Spleen (tissue), 11 donors: ENCODE data around the gene PRSS56. TPM values are rescaled to one million over a fixed set of nuclear protein-coding genes. Genes with fewer than 3 reads are reported as not detected.

Experiments used
- DNase-seq: peaks from one replicate; pipeline ENCODE4 v3.0.0-alpha.2; 2020
- H3K27ac ChIP-seq, 8 donors: fragments of 200-600 bp; sonication (generic) in 7 of 8; 1 replicate in 4 of 8; 2 replicates in 4 of 8; pipeline versions ENCODE4 v1.5.0 to v1.8.0; 2016 to 2021; ENCODE audit warnings: inconsistent platforms in 4 of 8, mild to moderate bottlenecking in 4 of 8, moderate library complexity in 1 of 8
- H3K27me3 ChIP-seq, 7 donors: fragments of 200-600 bp; sonication (generic) in 6 of 7; replicated peaks in 1 of 7; 1 replicate in 4 of 7; 2 replicates in 3 of 7; pipeline versions ENCODE4 v1.5.0 to v1.8.0; 2016 to 2021; ENCODE audit warnings: inconsistent platforms in 3 of 7, mild to moderate bottlenecking in 1 of 7
- H3K36me3 ChIP-seq, 6 donors: fragments of 200-600 bp; sonication (generic) in 5 of 6; 1 replicate in 4 of 6; 2 replicates in 2 of 6; pipeline versions ENCODE4 v1.5.0 to v1.8.0; 2016 to 2021; ENCODE audit warnings: inconsistent platforms in 2 of 6
- H3K4me1 ChIP-seq, 6 donors: fragments of 200-600 bp; sonication (generic) in 5 of 6; 1 replicate in 3 of 6; 2 replicates in 3 of 6; pipeline versions ENCODE4 v1.5.0 to v1.8.0; 2016 to 2021; ENCODE audit warnings: inconsistent platforms in 3 of 6
- H3K4me3 ChIP-seq, 8 donors: fragments of 200-600 bp; sonication (generic) in 7 of 8; 1 replicate in 4 of 8; 2 replicates in 4 of 8; pipeline versions ENCODE4 v1.5.0 to v1.8.0; 2016 to 2021; ENCODE audit warnings: inconsistent platforms in 4 of 8, mild to moderate bottlenecking in 4 of 8, moderate library complexity in 2 of 8
- H3K9me3 ChIP-seq, 8 donors: fragments of 200-600 bp; sonication (generic) in 7 of 8; 1 replicate in 4 of 8; 2 replicates in 4 of 8; pipeline versions ENCODE4 v1.5.0 to v1.8.0; 2016 to 2021; ENCODE audit warnings: inconsistent platforms in 4 of 8
- POLR2A ChIP-seq, 3 donors: fragments of 450-650 bp; IDR thresholded peaks; one replicate each; pipeline ENCODE4 v1.5.1; 2017; ENCODE audit warnings: antibody characterized with exemption in 3 of 3, mild to moderate bottlenecking in 1 of 3
- POLR2AphosphoS5 ChIP-seq, 3 donors: sonication (generic); formaldehyde crosslinking; IDR thresholded peaks; one replicate each; pipeline ENCODE4 v1.5.1; 2017; ENCODE audit warnings: antibody characterized with exemption in 3 of 3
- WGBS, 5 donors: extraction: QIAGEN DNeasy Blood & Tissue Kit in 3 of 5; methylation state at CpG; one replicate each; pipeline versions ENCODE4 v1.1.5 to v1.1.7; 2013 to 2018; 5-methylcytosine and 5-hydroxymethylcytosine counted together
- intact Hi-C: fragments of 100-400 bp; cut with DNase I; formaldehyde crosslinking; loops from one replicate; pipeline ENCODE4 v1.15.0; 2023; ENCODE audit warnings: low total_unique reads
- polyA plus RNA-seq, 3 donors: library from polyadenylated mRNA; stranded (reverse); fragments of 200-250 nt; gene quantifications; one replicate each; pipeline ENCODE4 v1.2.1, GENCODE V29; 2013
- total RNA-seq, 7 donors: library from RNA; depleted of rRNA in 3 of 7; stranded (reverse); fragments of >200 nt in 3 of 7; fragmentation: NEBNext Ultra II Directional in 4 of 7; extraction: Animal tissue kit (Norgen Biotek cat#: 25700) in 4 of 7; gene quantifications; one replicate each; pipeline versions ENCODE4 v1.1.0 to v1.2.1, GENCODE V29; 2016 to 2021
- TF ChIP-seq, protein P1 (sequence below), 11 experiments: fragments of 200-600 bp in 7 of 11; fragments of 450-650 bp in 4 of 11; sonication (generic) in 4 of 11; IDR thresholded peaks in 8 of 11; conservative IDR thresholded peaks in 3 of 11; 1 replicate in 7 of 11; 2 replicates in 4 of 11; pipeline versions ENCODE4 v1.4.0 to v1.8.0; 2016 to 2021; ENCODE audit warnings: antibody characterized with exemption in 11 of 11, inconsistent platforms in 4 of 11, mild to moderate bottlenecking in 1 of 11
- donor health status: healthy with polysubstance abuse.
- donor health status: DM: no; HTN: no; CAD: no; lungs with moderate emphysema.
- donor health status: DM: no; HTN: no; CAD: no.
- donor health status: Bipolar disorder and iron deficiency.
- donor health status: healthy.
- donor health status: DM: no; HTN: no; CAD: no.
- donor health status: DM: yes; HTN: yes; CAD: no.

PRSS56 gene
- total and polyA plus RNA-seq, 10 donors = 0.04 to 0.13 TPM; not detected in 8

GRCh38 chr2:232512602-232513001 lies 7.6 kb upstream of the PRSS56 start:
- peaks cover 0 to 29% (median 0%) of the 10 kb centered on the region in 7 donors for H3K27me3 ChIP-seq
- DNase-seq = no peak
- no peaks in the 10 kb centered on the region for H3K9me3 ChIP-seq
- intact Hi-C loops = no loop called here
- no peaks in the 10 kb centered on the region for H3K4me1 ChIP-seq
- TF ChIP-seq POLR2A (IDR thresholded peaks at IDR 0.05) (no peak), POLR2AphosphoS5 (IDR thresholded peaks at IDR 0.05) (no peak)
- TF ChIP-seq, protein P1, sequence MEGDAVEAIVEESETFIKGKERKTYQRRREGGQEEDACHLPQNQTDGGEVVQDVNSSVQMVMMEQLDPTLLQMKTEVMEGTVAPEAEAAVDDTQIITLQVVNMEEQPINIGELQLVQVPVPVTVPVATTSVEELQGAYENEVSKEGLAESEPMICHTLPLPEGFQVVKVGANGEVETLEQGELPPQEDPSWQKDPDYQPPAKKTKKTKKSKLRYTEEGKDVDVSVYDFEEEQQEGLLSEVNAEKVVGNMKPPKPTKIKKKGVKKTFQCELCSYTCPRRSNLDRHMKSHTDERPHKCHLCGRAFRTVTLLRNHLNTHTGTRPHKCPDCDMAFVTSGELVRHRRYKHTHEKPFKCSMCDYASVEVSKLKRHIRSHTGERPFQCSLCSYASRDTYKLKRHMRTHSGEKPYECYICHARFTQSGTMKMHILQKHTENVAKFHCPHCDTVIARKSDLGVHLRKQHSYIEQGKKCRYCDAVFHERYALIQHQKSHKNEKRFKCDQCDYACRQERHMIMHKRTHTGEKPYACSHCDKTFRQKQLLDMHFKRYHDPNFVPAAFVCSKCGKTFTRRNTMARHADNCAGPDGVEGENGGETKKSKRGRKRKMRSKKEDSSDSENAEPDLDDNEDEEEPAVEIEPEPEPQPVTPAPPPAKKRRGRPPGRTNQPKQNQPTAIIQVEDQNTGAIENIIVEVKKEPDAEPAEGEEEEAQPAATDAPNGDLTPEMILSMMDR (IDR thresholded peaks at IDR 0.05 in 8 of 11, conservative IDR thresholded peaks at IDR 0.05 in 3 of 11) = no peak
- WGBS, 5 donors = 83 to 92% (median 85%) methylated on average over 9 to 10 of the region's 10 CpGs
- H3K4me3 ChIP-seq = no peak overlapping the region
- H3K36me3 ChIP-seq = no peaks in the 10 kb centered on the region
- H3K27ac ChIP-seq = no peak overlapping the region

DNA sequence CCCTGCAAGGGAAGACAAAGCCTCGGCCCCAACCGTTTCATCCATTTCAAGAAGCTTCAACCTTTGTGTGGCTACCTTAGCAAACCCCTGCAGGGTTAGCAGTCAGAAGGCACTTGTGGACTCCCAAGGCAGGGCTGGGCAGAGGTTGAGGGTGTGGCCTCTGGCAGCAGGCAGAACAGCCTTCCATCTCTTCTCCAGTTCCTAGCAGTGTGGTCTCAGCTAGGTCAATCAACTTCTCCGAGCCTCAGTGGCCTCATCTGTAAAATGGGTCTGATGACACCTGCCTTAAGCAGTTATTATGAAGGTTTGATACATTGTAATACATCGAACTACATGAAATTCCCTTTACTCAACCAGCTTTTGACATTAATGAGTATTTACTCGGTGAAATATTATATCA lies 6.8 kb upstream of the PRSS56 start:
- H3K27ac ChIP-seq = no peak overlapping the region
- WGBS, 5 donors = 75 to 84% (median 80%) methylated on average over 5 of the region's 5 CpGs
- no peak for DNase-seq
- TF ChIP-seq, protein P1 (IDR thresholded peaks at IDR 0.05 in 8 of 11, conservative IDR thresholded peaks at IDR 0.05 in 3 of 11) = no peak
- TF ChIP-seq POLR2A (IDR thresholded peaks at IDR 0.05) (no peak), POLR2AphosphoS5 (IDR thresholded peaks at IDR 0.05) (no peak)
- intact Hi-C loops = no loop called here
- no peak overlapping the region for H3K4me3 ChIP-seq
- no peaks in the 10 kb centered on the region for H3K9me3 ChIP-seq
- no peaks in the 10 kb centered on the region for H3K36me3 ChIP-seq
- H3K4me1 ChIP-seq = no peaks in the 10 kb centered on the region
- H3K27me3 ChIP-seq = peaks cover 0 to 33% (median 0%) of the 10 kb centered on the region in 7 donors

DNA sequence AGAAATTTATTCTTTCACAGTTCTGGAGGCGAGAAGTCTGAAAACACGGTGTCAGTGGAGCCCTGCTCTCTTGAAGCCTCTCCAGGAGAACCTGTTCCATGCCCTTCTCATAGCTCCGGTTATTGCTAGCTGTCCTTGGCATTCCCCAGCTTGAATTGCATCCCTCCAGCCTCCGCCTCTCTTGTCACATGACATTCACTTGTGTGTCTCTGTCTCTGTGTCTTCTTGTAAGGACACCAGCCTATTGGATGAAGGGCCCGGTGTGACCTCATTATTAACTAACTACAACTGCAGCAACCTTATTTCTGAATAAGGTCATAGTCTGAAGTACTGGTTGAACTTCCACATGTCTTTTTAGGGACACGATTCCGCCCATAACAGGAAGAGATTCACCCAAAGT lies 4.5 kb upstream of the PRSS56 start:
- DNase-seq = no peak
- Histone ChIP-seq H3K4me3 (no peak overlapping the region), H3K4me1 (no peaks in the 10 kb centered on the region), H3K9me3 (no peaks in the 10 kb centered on the region), H3K36me3 (no peaks in the 10 kb centered on the region), H3K27me3 (peaks cover 0 to 56% (median 2%) of the 10 kb centered on the region in 7 donors), H3K27ac (no peak overlapping the region)
- intact Hi-C loops = no loop called here
- TF ChIP-seq POLR2AphosphoS5 (IDR thresholded peaks at IDR 0.05) (no peak), POLR2A (IDR thresholded peaks at IDR 0.05) (no peak)
- TF ChIP-seq, protein P1 (IDR thresholded peaks at IDR 0.05 in 8 of 11, conservative IDR thresholded peaks at IDR 0.05 in 3 of 11) = no peak
- WGBS, 5 donors = 84 to 94% (median 90%) methylated on average over 7 of the region's 7 CpGs

- TF ChIP-seq POLR2A (IDR thresholded peaks at IDR 0.05) (no peak), POLR2AphosphoS5 (IDR thresholded peaks at IDR 0.05) (no peak)
- TF ChIP-seq, protein P1 (IDR thresholded peaks at IDR 0.05 in 8 of 11, conservative IDR thresholded peaks at IDR 0.05 in 3 of 11) = no peak
- DNase-seq = no peak
- Histone ChIP-seq H3K4me1 (peaks cover 0 to 1% (median under 1%) of the 10 kb centered on the region in 6 donors), H3K4me3 (no peak overlapping the region), H3K9me3 (no peaks in the 10 kb centered on the region), H3K27me3 (peaks cover 0 to 58% (median 11%) of the 10 kb centered on the region in 7 donors), H3K27ac (no peak overlapping the region), H3K36me3 (no peaks in the 10 kb centered on the region)
- WGBS, 5 donors = 73 to 94% (median 81%) methylated on average over 3 of the region's 3 CpGs
- intact Hi-C loops = no loop called here
These were observed 3.6 kb upstream of the PRSS56 start for GRCh38 chr2:232516551-232516950.
